22Rv1 (cell line): ENCODE measurements around the gene GCSAM.

Source experiments
- ZFX ChIP-seq: fragments of 450-650 bp; IDR thresholded peaks from 2 replicates; pipeline ENCODE4 v1.6.1; 2017; ENCODE audit warnings: antibody characterized with exemption, borderline replicate concordance
- TF ChIP-seq, protein P1 (sequence below): fragments of 450-650 bp; IDR thresholded peaks from 2 replicates; pipeline ENCODE4 v1.5.1; 2017; ENCODE audit warnings: mild to moderate bottlenecking

DNA sequence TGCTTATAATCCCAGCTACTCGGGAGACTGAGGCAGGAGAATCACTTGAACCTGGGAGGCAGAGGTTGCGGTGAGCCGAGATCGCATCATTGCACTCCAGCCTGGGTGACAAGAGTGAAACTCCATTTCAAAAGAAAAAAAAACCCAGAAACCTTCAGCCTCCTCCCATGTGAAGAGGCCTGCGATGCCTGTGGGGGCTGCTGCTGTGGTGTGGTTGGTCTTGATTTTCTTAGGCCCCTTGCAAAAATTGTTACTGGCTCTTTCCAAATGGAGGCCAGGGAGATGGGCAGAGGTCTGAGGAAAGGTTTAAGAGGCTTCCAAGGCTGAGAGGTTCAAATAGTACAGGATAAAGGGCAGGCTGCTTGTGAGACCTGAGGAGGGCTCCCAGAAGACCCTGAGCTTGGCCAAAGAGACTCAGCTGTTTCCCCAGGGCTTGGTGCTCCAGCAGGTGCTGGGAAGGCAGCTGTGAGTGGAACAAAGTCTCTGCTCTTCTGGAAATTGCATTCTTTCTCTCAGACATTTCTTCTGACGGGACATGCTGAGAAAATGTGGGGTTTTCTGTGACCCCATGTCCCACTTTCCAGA is 18.4 kb downstream of the GCSAM start:
- TF ChIP-seq, protein P1, sequence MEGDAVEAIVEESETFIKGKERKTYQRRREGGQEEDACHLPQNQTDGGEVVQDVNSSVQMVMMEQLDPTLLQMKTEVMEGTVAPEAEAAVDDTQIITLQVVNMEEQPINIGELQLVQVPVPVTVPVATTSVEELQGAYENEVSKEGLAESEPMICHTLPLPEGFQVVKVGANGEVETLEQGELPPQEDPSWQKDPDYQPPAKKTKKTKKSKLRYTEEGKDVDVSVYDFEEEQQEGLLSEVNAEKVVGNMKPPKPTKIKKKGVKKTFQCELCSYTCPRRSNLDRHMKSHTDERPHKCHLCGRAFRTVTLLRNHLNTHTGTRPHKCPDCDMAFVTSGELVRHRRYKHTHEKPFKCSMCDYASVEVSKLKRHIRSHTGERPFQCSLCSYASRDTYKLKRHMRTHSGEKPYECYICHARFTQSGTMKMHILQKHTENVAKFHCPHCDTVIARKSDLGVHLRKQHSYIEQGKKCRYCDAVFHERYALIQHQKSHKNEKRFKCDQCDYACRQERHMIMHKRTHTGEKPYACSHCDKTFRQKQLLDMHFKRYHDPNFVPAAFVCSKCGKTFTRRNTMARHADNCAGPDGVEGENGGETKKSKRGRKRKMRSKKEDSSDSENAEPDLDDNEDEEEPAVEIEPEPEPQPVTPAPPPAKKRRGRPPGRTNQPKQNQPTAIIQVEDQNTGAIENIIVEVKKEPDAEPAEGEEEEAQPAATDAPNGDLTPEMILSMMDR: no peak
- TF ChIP-seq ZFX: no peak
